ENCODE data around the gene GHRL.

The GHRL gene, protein sequence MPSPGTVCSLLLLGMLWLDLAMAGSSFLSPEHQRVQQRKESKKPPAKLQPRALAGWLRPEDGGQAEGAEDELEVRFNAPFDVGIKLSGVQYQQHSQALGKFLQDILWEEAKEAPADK
- 0.21 to 0.24 reads per million in 2 donors for total RNA-seq

DNA sequence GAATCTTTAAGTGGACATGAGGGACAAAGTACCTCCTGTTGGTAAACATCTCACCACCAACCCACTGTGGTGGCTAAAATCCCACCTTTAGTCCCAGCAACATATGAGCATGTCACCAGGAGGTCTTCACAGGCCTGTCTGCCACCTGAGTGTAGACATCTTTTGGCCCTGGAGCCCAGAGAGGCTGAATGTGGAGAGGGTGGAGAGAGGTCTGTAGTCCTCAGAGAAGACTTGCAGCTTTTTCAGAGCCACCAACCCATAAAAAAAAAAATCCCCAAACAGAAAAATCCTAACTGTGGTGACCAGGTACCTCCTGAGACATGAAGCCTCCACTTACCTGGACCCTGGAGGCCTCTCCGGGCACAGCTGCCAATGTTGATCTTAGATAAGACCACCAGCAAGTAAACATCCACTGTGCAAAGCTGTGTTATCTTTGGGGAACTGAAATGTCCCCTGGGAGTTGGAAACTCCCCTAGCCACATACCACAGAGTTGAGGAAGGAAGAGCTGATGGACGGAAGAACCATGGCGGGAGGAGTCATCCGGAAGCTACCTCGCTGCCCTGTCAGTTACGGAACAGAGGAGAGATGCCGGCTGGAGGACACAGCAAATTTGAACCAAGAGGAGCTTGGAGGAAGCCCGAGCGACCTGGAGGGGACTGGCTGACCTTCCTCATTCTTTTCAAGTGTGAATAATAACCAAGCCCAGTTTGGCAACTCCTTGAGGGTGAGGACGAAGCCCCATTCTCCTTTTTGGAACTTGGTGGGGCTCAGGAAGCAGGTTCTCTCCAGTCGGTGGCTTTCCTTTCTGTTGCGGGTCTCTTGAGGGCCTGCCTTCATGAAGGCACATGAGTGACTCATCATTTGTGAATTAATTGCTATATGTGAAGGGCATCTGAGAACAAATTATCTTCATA is at the start of gene GHRL:
Gene GHRL, minus strand, starts transcription at position 443 of the 915 bp plus-strand sequence. CDS start 2,767 bp downstream, outside the sequence.
- DNase-seq: no peak

DNA sequence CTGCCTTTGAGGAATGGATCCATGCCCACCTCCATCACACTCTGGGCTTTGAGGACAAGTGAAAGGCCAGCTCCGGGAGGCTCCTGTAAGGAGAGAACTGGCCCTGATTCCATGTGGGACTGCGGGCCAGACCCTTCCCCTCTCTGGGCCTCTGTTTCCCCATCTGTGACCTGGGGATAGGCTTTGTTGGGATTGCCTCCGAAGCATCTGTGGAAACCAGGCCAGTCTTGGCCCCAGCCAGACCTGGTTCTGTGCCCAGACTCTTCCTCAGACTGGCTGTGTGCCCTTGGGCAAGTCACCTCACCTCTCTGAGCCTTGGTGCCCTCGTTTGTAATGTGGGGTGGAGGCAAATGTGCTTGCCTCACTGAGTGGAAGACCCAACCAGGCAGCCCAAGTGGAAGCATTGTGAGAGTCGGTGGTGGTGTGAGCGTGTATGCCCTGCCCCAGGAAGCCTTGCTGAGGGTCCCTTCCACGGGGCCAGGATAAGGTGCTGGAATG is 49.2 kb upstream of the GHRL start:
- DNase-seq: no peak

GRCh38 chr3:10340476-10340875 is 47.7 kb upstream of the GHRL start:
- DNase-seq: no peak

DNA sequence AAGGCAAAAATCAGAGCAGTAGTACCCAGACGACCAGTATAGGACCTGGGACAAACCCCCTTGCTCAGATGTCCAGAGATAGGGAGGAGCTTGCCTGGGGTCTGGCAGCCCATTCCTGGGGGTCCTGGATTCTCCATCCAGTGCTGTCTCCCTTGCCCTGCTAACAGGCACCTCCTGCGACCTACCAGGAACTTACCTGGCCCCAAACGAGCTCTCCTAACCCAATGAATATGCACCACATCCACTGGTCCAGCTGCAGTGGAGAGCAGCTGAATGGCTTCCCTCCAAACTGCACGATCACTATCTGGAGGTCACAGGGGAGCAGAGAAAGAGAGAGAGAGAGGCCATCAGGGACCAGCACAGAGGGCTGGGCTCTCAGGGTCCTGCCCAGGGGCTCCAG is 47.3 kb upstream of the GHRL start:
- DNase-seq: no peak

DNA sequence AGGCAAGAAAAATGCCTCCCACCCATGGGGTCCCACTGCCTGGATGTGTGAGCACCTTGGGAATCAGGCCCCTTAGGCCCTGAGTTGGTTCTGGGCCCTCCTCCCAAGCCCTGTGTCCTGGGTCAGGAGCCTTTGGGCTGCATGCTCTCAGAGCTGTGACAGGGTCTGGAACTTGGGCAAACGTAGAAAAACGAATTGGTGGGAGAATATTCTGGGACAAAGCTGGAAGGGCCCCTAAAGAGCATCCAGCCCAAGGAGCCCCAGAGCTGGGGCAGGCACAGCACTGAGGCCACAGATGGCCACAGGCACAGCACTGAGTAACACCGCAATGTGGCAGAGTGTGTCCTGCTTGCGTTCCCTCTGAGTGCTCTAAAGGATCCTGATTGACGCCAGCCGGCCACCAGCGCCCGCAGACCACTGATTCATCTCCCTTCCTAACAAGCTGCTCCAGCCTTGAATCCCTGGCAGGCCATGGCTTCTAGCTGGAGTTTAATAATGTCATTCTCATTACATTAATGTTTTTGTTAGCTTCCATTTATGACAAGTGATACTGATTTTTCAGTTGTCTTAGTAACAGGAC is 46.7 kb upstream of the GHRL start:
- no peak for DNase-seq

GRCh38 chr3:10338591-10339353 is 46.0 kb upstream of the GHRL start:
- DNase-seq: no peak

DNA sequence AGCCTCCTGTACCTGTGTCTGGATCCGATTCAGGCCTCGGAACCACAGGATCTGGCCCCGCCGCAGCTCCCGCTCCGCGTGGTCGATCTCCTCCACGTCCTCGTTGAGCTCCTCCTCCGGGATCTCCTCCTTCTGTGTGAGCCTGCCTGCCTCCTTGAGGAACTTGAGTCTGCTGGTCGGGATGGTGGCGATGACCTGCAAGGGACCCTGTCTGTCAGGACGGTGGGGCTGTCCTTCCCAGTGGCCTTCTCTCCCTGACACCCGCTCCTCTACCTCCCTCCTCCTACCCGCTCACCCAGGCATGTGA is 45.4 kb upstream of the GHRL start:
- no peak for DNase-seq

DNA sequence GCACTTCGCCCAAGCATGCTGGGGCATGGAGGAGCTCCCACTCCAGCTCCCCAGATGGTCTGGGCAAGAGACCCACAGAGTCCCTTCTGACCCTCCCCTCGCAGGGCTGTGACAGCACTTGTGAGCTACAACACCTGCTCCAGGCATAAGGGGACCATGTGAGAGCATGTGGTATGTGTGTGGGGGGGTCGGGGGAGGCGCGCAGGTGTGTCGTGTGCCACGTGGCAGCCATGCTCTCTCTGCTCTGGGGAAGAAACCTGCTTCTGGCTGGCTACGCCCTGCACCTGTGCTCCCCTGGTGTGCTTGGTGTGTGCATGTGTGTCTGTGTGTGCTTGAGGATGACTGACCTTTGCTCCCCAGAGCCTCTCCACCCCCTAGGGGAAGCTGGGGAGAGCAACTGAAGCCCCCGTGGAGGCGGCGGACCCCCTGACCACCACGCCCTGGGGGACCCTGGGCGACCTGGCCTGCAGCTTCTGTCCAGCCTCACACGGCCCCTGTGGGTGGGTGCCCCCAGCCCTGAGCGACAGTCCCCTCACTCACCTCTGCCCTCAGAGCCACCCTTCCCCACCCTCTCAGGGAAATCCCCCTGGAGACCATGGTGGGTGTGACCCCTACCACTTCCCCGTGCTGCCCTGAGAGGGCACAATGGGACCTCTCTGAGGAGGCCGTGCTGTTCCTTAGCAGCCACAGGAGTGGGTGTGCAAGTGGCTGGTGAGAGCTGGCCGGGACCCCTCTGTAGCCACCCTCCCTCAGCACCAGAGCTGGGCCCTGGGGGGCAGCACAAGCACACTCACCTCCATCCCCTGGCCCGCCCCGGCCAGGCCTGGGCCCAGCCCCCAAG is 44.8 kb upstream of the GHRL start:
- no peak for DNase-seq

DNA sequence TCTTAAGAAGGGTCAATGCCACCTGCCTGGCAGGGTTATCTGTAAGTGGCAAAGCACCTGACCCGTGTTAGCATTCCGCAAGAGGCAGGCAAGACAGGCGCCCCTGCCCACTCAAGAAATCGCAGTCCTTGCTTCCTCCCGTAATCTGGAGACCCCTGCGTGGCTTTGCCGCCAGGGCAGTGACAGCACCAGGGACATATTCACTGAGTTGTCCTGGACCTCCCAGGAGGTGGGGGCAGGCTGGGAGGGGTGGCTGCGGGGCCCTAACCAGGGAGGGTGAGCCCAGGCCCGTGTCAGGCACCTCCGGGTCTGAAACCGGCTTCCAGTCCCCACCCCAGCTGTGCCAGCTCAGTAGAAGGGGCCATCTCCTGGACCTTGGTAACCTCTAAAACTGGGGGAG is 44.0 kb upstream of the GHRL start:
- no peak for DNase-seq

DNA sequence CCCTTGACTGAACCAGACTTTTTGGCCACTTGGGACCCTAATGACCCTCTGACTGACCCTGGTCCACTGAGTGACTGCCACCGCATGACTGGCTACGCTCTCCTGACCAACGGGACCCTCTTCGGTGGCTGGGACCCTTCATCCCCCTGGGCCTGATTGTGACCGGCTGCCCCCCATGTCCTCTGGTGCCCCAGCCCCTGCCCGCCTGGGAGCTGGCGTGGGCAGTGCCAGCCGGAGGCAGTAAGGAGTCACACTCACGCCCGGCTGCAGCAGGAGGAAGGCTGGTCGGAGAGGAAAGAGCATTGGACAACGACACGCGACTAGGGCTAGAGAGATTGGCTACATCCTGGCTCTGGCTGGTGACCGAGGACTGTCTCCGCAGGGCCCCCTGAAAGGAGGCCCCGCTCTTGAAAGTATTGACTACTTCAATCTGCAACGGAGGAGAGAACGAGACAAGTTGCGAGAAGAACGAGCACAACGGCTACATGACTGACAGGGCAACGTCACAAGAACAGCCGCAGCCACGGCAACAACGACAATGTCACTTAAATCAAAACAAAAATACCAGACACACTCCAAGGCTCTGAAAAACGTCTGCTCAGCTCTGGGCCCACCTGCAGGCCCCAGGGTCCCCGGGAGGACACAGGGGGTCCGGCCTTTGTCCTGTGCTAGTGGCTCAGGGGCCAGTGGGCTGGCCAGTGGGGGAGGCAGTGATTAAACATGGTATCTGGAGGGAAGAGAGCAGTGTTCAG is 43.3 kb upstream of the GHRL start:
- no peak for DNase-seq

GRCh38 chr3:10335190-10335738 is 42.5 kb upstream of the GHRL start:
- no peak for DNase-seq

DNA sequence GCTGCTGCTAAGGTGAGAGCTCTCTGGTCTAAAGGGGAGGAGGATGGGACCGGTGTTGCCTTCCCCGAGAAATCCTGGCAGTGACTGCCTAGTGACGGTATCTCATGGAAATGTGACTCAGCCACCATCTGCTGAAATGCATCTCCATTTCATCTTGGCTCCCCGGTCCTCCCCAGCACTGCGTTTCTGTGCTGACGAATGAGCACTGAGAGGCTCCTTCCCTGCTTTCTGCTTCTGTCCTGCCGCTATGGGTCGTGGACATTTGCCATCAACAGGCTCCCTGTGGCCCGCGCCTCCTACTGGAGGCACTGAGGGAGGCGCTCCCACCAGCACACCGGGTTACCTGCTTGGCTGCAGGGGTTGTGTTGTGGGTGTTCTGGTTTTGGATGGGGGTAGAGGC is 41.7 kb upstream of the GHRL start:
- DNase-seq: no peak

DNA sequence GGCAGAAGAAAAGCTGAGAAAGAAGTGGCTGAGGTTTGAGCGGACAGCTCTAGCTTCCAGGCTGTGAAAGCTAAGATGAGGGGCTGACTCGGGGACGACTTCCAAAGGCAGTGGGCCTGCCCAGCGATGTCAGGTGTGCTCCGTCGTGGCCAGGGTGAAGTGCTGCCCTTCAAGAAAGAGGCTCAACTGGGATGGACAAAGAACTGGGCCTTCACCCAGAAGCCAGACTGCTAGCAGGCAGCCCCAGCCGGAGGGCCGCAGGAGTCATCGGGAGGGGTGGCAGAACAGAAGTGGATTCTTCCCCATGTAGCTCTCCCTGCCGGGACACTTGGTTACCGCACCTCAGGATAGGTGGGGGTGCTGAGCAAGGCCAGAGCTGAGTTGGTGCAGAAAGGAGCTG is 41.3 kb upstream of the GHRL start:
- DNase-seq: no peak

- no peak for DNase-seq
Observed at GRCh38 chr3:10333349-10333650, 40.6 kb upstream of the GHRL start.

DNA sequence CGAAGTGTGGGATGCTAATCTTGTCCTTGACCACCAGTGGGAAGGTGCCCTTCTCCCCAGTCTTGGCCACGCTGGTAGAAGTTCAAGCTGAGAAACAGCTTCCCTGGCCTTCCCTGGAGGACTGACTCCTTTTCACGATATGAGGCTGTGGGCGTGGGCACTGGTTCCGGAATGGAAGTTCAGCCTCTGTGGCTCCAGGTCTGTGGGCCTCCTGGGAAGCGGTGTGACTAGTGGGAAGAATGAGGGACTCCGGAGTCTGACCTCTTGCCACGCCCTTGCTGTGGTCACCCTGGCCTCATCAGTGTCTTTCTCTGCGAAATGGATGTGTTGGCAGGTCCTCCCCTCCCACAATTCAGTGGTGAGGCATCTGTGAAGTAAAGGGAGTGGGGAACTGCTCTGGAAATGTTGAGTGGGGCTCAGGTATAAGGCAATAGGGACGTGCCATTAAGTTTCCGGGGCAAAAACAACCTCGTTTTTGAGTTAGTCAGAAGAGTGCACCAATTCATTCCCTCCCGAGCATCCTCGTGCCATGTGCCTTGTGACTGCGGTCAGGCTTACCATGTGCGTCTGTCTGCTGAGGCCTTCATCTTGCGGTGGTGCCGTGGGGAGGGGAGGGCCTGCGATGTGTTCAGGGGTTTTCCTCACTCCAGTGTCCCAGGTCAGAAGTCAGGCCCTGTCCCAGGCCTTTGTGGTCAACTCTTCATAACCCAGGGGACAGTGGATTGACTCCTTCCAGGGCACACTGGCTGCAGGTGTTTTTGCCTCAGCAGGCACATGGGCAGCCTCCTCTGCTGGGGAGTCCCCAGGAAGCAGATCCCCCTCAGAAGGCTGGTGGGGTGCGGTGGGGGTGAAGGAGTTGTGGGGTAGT is 40.0 kb upstream of the GHRL start:
- no peak for DNase-seq

GRCh38 chr3:10331320-10331719 is 38.6 kb upstream of the GHRL start:
- no peak for DNase-seq

DNA sequence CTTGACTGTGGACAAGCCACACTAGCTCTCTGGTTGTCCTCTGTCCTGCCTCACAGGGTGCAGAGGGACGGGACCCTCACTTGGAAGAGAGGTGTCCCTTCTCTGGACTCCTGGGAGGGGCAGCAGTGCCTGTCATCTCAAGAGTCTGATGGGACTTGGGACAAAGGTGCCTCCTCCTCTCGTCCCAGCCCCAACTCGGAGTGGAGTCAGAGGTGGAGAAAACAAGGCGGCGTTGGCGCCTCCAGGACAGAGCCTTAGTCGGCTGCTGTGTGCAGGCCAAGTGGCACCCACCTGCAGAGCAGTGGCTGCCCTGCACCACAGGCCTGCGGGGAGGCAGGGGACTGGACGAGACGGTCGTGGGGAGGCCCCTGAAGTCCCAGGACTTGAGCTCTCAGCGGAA is 37.6 kb upstream of the GHRL start:
- no peak for DNase-seq

GRCh38 chr3:10329495-10330015 is 36.8 kb upstream of the GHRL start:
- DNase-seq: no peak

DNA sequence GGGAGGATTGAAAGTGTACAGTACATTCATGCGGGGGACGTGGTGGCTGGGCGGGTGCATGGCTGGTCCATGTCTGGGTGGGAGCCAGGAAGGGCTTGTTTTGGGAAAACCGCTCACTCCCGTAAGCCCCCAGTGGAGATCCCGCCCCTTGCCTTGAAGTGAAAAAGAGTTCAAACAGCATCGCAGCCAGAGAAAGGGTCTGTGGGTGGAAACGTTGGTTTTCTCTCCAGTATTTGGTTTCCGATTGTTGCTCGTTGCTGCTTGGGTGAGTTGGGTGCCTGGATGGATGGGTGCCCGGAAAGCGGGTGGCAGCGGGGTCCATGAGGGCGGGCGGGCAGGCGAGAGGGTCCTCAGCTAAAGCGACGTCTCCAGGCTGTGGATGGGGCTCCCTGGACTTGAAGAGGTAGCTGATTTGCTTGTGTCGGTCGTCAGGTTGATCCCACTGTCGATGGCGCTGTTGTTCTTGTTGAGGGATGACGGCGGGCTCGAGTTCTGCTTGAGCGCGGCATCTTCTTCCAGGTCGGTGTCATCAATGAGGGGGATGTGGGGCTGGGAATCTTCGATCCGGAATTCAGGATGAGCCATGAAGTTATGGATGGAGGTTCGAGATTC is 35.8 kb upstream of the GHRL start:
- DNase-seq: no peak

GRCh38 chr3:10327592-10327991 is 34.8 kb upstream of the GHRL start:
- no peak for DNase-seq
